ENCODE measurements around the gene DYRK4. TPM values are rescaled to one million over a fixed set of nuclear protein-coding genes. Genes with fewer than 3 reads are reported as not detected.
A peak's percentile ranks its signal among the peaks of the same experiment; 100 is the strongest.

Gene DYRK4
- total RNA-seq, 3 donors from 2014 or later: 27.0 to 31.3 (median 28.7) TPM

DNA sequence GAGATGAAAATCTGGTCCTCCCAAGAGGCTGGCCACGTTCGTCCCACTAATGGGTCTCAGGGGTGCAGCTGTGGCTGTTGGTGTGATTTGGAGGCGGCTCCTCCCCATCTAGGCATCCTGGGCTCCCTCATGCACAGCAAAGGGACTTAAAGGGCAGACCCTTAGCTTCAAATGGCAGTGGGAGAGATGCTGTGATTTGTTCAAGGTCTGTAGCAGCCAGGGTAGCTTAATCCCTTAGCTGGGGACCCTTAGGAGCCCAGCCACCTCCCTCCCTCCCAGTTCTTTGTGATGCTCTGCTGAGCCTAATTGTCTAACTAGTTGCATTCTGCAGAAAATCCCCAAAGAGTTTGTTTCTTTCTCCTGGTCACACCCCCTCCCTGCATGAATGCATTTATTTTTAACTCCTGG is 18.3 kb downstream of the DYRK4 start:
- Histone ChIP-seq H3K4me1 (ENCODE audit: low read depth) (no peaks in the 10 kb centered on the region), H3K4me3 (no peak overlapping the region), H3K36me3 (ENCODE audit: low read depth) (no peaks in the 10 kb centered on the region), H3K9me3 (no peaks in the 10 kb centered on the region)
- TF ChIP-seq, protein P1, sequence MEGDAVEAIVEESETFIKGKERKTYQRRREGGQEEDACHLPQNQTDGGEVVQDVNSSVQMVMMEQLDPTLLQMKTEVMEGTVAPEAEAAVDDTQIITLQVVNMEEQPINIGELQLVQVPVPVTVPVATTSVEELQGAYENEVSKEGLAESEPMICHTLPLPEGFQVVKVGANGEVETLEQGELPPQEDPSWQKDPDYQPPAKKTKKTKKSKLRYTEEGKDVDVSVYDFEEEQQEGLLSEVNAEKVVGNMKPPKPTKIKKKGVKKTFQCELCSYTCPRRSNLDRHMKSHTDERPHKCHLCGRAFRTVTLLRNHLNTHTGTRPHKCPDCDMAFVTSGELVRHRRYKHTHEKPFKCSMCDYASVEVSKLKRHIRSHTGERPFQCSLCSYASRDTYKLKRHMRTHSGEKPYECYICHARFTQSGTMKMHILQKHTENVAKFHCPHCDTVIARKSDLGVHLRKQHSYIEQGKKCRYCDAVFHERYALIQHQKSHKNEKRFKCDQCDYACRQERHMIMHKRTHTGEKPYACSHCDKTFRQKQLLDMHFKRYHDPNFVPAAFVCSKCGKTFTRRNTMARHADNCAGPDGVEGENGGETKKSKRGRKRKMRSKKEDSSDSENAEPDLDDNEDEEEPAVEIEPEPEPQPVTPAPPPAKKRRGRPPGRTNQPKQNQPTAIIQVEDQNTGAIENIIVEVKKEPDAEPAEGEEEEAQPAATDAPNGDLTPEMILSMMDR (IDR thresholded peaks at IDR 0.05): no peak
- no peak for DNase-seq
- no peak for ATAC-seq
- intact Hi-C loops (cut with DNase I, micrococcal nuclease): no loop called here

DNA sequence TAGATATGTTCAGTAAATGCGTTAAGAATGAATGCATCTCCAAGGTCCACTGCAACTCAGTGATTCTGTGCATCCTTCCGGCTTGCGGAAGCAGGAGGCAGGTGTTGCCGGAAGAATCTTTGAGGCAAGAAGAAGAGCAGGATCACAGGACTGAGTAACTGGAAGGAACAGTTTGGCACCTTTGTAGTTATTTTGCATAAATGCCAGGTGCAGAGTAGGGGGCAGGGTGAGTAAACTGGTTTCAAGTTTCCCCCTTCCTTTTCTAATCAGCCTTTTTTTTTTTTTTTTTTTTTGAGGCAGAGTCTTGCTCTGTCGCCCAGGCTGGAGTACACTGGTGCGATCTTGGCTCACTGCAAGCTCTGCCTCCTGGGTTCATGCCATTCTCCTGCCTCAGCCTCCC is 22.3 kb downstream of the DYRK4 start:
- no peaks in the 10 kb centered on the region for H3K4me1 ChIP-seq (ENCODE audit: low read depth)
- intact Hi-C loops (cut with DNase I, micrococcal nuclease): no loop called here
- H3K4me3 ChIP-seq: no peak overlapping the region
- no peaks in the 10 kb centered on the region for H3K36me3 ChIP-seq (ENCODE audit: low read depth)
- ATAC-seq (no peak), DNase-seq (no peak)
- H3K9me3 ChIP-seq: no peaks in the 10 kb centered on the region
- TF ChIP-seq, protein P1 (IDR thresholded peaks at IDR 0.05): no peak

DNA sequence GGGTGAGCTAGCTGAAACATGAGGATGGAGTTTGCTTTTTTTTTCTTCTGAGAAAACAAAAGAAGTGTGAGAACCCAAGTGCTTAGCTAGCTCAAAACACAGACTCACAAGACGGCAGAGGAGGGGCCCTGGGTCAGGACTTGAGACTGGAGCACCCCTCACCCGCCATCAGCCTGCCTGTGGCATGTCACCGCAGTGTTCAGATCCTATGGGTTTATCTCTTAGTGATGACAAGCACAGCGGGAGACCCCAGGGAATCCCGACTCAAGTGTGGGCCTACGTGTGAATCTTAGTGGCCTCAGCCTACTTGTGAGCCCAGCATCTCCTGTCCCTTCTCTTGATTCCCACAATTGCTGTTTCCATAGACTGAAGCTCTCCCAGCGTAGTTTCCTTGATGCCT is 22.9 kb downstream of the DYRK4 start:
- Histone ChIP-seq H3K4me1 (ENCODE audit: low read depth) (no peaks in the 10 kb centered on the region), H3K9me3 (no peaks in the 10 kb centered on the region), H3K36me3 (ENCODE audit: low read depth) (no peaks in the 10 kb centered on the region), H3K4me3 (no peak overlapping the region)
- no peak for DNase-seq
- ATAC-seq: no peak
- TF ChIP-seq, protein P1 (IDR thresholded peaks at IDR 0.05): no peak
- intact Hi-C loops (cut with DNase I, micrococcal nuclease): no loop called here

DNA sequence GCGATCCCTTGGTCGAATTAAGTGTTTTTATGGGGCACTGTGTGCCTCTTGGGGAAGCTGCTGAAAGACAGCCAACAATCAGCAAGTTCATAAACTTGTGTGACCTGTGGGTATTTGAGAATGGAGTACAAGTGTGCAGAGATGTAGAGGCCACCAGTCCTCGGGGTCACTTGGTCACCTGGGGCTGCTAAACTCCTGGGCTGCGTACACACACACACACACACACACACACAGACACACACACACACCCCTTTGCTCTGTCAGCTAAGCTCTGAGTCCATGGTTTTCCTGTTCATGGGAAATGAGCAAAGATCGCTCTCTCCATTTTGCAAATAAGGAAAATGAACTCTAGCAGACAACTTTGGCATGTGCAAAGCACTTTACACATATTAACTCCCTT is 24.5 kb downstream of the DYRK4 start:
- DNase-seq: no peak
- no peaks in the 10 kb centered on the region for H3K36me3 ChIP-seq (ENCODE audit: low read depth)
- TF ChIP-seq, protein P1 (IDR thresholded peaks at IDR 0.05): no peak
- ATAC-seq: peak; percentile 45
- H3K4me1 ChIP-seq (ENCODE audit: low read depth): no peaks in the 10 kb centered on the region
- intact Hi-C loops (cut with DNase I, micrococcal nuclease): no loop called here
- H3K9me3 ChIP-seq: no peaks in the 10 kb centered on the region
- no peak overlapping the region for H3K4me3 ChIP-seq

DNA sequence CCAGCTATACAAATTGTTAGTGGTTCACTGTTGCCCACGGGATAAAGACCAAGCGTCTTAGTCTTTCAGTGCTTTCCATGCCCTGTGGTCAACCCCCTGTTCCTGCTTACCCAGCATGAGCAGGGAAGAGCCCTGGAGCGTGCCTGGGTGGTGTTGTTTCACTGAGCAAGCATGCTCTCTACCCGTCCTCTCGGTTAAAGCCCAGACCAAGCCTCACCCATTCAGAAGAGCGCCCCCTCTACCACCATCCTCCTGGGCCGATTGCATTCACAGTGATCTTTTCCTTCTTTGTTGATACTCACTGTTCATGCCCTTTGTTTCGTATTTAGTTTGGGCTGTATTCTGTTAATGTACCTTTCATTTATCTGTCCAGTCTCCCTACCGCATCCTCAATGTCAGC is 25.1 kb downstream of the DYRK4 start:
- TF ChIP-seq, protein P1 (IDR thresholded peaks at IDR 0.05): no peak
- Histone ChIP-seq H3K4me3 (no peak overlapping the region), H3K4me1 (ENCODE audit: low read depth) (no peaks in the 10 kb centered on the region), H3K9me3 (no peaks in the 10 kb centered on the region), H3K36me3 (ENCODE audit: low read depth) (no peaks in the 10 kb centered on the region)
- ATAC-seq: no peak
- DNase-seq: no peak
- intact Hi-C loops (cut with DNase I, micrococcal nuclease): no loop called here

DNA sequence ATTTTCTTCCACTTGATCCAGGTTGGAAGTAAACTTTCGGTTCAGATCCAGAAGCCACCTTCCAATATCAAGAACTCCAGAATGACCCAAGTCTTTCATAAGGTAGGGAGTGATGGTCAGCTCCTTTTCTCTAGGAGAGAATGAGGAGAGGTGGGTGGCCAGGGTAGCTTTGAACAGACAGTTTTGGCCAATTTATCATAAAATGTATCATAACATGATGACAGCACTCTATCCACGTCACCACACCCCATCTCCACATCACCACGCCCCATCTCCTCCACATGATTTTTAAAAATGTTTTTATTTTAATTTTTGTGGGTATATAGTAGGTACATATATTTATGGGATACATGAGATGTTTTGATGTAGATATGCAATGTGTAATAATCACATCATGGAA is 26.9 kb downstream of the DYRK4 start:
- intact Hi-C loops (cut with DNase I, micrococcal nuclease): no loop called here
- no peaks in the 10 kb centered on the region for H3K36me3 ChIP-seq (ENCODE audit: low read depth)
- ATAC-seq (no peak), DNase-seq (no peak)
- TF ChIP-seq, protein P1 (IDR thresholded peaks at IDR 0.05): no peak
- no peaks in the 10 kb centered on the region for H3K9me3 ChIP-seq
- no peak overlapping the region for H3K4me3 ChIP-seq
- no peaks in the 10 kb centered on the region for H3K4me1 ChIP-seq (ENCODE audit: low read depth)

All from mucosa of descending colon (tissue), 3 donors.